HepG2 (cell line): Measurements from ENCODE around the gene HSPA1A. TPM values are rescaled to one million over a fixed set of nuclear protein-coding genes. Genes with fewer than 3 reads are reported as not detected.

ENCODE experiments used
- DNMT3B ChIP-seq: conservative IDR thresholded peaks from 2 replicates; pipeline ENCODE4 v1.6.1; 2016; ENCODE audit warnings: missing biosample characterization, control low read depth
- HMGA1 ChIP-seq: sonication (generic); formaldehyde crosslinking; conservative IDR thresholded peaks from 2 replicates; pipeline ENCODE4 v1.4.0; 2020; ENCODE audit warnings: missing genetic modification reagents
- HNF4A ChIP-seq: sonication (generic); formaldehyde crosslinking; IDR thresholded peaks from 2 replicates; pipeline ENCODE4 v1.4.0; 2020; ENCODE audit warnings: missing genetic modification reagents
- NR1H2 ChIP-seq: sonication (generic); formaldehyde crosslinking; IDR thresholded peaks from 2 replicates; pipeline ENCODE4 v1.8.1; 2022; ENCODE audit warnings: low read depth, missing genetic modification reagents, borderline replicate concordance
- TOE1 ChIP-seq: sonication (generic); formaldehyde crosslinking; IDR thresholded peaks from 2 replicates; pipeline ENCODE4 v1.4.0; 2020; ENCODE audit warnings: mild to moderate bottlenecking, missing genetic modification reagents
- ZC3H13 ChIP-seq: sonication (generic); formaldehyde crosslinking; IDR thresholded peaks from 2 replicates; pipeline ENCODE4 v1.8.1; 2023; ENCODE audit warnings: mild to moderate bottlenecking, missing genetic modification reagents, moderate library complexity
- ZNF12 ChIP-seq: sonication (generic); formaldehyde crosslinking; IDR thresholded peaks from 2 replicates; pipeline ENCODE4 v1.5.0; 2020; ENCODE audit warnings: missing genetic modification reagents
- ZNF430 ChIP-seq: sonication (generic); formaldehyde crosslinking; IDR thresholded peaks from 2 replicates; pipeline ENCODE4 v1.9.0; 2021; ENCODE audit warnings: mild to moderate bottlenecking, missing genetic modification reagents
- ZNF549 ChIP-seq: sonication (generic); formaldehyde crosslinking; IDR thresholded peaks from 2 replicates; pipeline ENCODE4 v1.5.0; 2020; ENCODE audit warnings: missing genetic modification reagents
- ZNF556 ChIP-seq: sonication (generic); formaldehyde crosslinking; IDR thresholded peaks from 2 replicates; pipeline ENCODE4 v1.4.0; 2020; ENCODE audit warnings: mild to moderate bottlenecking, missing genetic modification reagents, borderline replicate concordance
- ZNF7 ChIP-seq: IDR thresholded peaks from 2 replicates; pipeline ENCODE4 v1.6.1; 2016; ENCODE audit warnings: missing biosample characterization, missing genetic modification reagents
- polyA plus RNA-seq, 8 experiments: library from polyadenylated mRNA; depleted of rRNA in 3 of 8; stranded (reverse) in 7 of 8; unstranded in 1 of 8; fragments of >200 nt; fragmentation: Illumina TruSeq in 4 of 8; extraction: Trizol in 4 of 8; gene quantifications; 2 replicates each; pipeline versions ENCODE4 v1.2.1 to v1.2.3, GENCODE V29; 2011 to 2016; ENCODE audit warnings: low read depth in 4 of 8, missing spikeins in 1 of 8, mixed read lengths in 1 of 8; ENCODE audit not compliant: insufficient read depth in 1 of 8
- total RNA-seq, 5 experiments: library from RNA; depleted of rRNA; stranded (reverse); fragments of >200 nt; fragmentation: Illumina TruSeq; extraction: Trizol; gene quantifications; 2 replicates each; pipeline ENCODE4 v1.2.3, GENCODE V29; 2016; ENCODE audit warnings: low read depth in 1 of 5
- TF ChIP-seq, protein P1 (sequence below): sonication (generic); formaldehyde crosslinking; IDR thresholded peaks from 2 replicates; pipeline ENCODE4 v1.4.0; 2020; ENCODE audit warnings: missing genetic modification reagents, mild to moderate bottlenecking, borderline replicate concordance
- TF ChIP-seq, protein P2 (sequence below): sonication (generic); formaldehyde crosslinking; conservative IDR thresholded peaks from 2 replicates; pipeline ENCODE4 v1.5.0; 2020; ENCODE audit warnings: missing genetic modification reagents
- TF ChIP-seq, protein P3 (sequence below): sonication (generic); formaldehyde crosslinking; IDR thresholded peaks from 2 replicates; pipeline ENCODE4 v1.5.0; 2020; ENCODE audit warnings: missing genetic modification reagents
- TF ChIP-seq, protein P4 (sequence below): sonication (generic); formaldehyde crosslinking; conservative IDR thresholded peaks from 2 replicates; pipeline ENCODE4 v1.4.0; 2020; ENCODE audit warnings: missing genetic modification reagents
- TF ChIP-seq, protein P5 (sequence below): sonication (generic); formaldehyde crosslinking; IDR thresholded peaks from 2 replicates; pipeline ENCODE4 v1.4.0; 2020; ENCODE audit warnings: mild to moderate bottlenecking, missing genetic modification reagents
- TF ChIP-seq, protein P6 (sequence below): IDR thresholded peaks from 2 replicates; pipeline ENCODE4 v1.4.0; 2020; ENCODE audit warnings: mild to moderate bottlenecking, missing genetic modification reagents

The HSPA1A gene
- total and polyA plus RNA-seq, 2 of the 13 experiments (the other 11 are each of a cell fraction or from before 2014, with no cell fraction given) = 44.5 to 85.0 TPM

GRCh38 chr6:31862344-31863235 lies 47.2 kb downstream of the HSPA1A start, which contains the start of gene NEU1 (continued):
- 0 out of 2 replicates have a peak, but pooled peaks have one; percentile 20 for TF ChIP-seq ZC3H13 (CRISPR knock-in tag)
- TF ChIP-seq, protein P1, sequence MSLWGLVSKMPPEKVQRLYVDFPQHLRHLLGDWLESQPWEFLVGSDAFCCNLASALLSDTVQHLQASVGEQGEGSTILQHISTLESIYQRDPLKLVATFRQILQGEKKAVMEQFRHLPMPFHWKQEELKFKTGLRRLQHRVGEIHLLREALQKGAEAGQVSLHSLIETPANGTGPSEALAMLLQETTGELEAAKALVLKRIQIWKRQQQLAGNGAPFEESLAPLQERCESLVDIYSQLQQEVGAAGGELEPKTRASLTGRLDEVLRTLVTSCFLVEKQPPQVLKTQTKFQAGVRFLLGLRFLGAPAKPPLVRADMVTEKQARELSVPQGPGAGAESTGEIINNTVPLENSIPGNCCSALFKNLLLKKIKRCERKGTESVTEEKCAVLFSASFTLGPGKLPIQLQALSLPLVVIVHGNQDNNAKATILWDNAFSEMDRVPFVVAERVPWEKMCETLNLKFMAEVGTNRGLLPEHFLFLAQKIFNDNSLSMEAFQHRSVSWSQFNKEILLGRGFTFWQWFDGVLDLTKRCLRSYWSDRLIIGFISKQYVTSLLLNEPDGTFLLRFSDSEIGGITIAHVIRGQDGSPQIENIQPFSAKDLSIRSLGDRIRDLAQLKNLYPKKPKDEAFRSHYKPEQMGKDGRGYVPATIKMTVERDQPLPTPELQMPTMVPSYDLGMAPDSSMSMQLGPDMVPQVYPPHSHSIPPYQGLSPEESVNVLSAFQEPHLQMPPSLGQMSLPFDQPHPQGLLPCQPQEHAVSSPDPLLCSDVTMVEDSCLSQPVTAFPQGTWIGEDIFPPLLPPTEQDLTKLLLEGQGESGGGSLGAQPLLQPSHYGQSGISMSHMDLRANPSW (CRISPR knock-in tag) = peak; percentile 24; the same call in 1 of the 2 replicates
- TF ChIP-seq ZNF12 (CRISPR knock-in tag) = peak; percentile 74
- TF ChIP-seq, protein P2, sequence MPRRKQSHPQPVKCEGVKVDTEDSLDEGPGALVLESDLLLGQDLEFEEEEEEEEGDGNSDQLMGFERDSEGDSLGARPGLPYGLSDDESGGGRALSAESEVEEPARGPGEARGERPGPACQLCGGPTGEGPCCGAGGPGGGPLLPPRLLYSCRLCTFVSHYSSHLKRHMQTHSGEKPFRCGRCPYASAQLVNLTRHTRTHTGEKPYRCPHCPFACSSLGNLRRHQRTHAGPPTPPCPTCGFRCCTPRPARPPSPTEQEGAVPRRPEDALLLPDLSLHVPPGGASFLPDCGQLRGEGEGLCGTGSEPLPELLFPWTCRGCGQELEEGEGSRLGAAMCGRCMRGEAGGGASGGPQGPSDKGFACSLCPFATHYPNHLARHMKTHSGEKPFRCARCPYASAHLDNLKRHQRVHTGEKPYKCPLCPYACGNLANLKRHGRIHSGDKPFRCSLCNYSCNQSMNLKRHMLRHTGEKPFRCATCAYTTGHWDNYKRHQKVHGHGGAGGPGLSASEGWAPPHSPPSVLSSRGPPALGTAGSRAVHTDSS (CRISPR knock-in tag) = no peak; the same call in 1 of the 2 replicates
- no peak; the same call in 1 of the 2 replicates for TF ChIP-seq TOE1 (CRISPR knock-in tag)
- peak; percentile 97 for TF ChIP-seq ZNF430
- TF ChIP-seq, protein P3, sequence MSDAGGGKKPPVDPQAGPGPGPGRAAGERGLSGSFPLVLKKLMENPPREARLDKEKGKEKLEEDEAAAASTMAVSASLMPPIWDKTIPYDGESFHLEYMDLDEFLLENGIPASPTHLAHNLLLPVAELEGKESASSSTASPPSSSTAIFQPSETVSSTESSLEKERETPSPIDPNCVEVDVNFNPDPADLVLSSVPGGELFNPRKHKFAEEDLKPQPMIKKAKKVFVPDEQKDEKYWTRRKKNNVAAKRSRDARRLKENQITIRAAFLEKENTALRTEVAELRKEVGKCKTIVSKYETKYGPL (CRISPR knock-in tag) = 0 out of 2 replicates have a peak, but pooled peaks have one; percentile 22
- TF ChIP-seq, protein P4, sequence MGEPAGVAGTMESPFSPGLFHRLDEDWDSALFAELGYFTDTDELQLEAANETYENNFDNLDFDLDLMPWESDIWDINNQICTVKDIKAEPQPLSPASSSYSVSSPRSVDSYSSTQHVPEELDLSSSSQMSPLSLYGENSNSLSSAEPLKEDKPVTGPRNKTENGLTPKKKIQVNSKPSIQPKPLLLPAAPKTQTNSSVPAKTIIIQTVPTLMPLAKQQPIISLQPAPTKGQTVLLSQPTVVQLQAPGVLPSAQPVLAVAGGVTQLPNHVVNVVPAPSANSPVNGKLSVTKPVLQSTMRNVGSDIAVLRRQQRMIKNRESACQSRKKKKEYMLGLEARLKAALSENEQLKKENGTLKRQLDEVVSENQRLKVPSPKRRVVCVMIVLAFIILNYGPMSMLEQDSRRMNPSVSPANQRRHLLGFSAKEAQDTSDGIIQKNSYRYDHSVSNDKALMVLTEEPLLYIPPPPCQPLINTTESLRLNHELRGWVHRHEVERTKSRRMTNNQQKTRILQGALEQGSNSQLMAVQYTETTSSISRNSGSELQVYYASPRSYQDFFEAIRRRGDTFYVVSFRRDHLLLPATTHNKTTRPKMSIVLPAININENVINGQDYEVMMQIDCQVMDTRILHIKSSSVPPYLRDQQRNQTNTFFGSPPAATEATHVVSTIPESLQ (CRISPR knock-in tag) = 0 out of 2 replicates have a peak, but pooled peaks have one; percentile 51
- no peak for TF ChIP-seq NR1H2
- peak; percentile 71; the same call in 1 of the 2 replicates for TF ChIP-seq ZNF556 (CRISPR knock-in tag)
- TF ChIP-seq ZNF549 (CRISPR knock-in tag) = peak; percentile 70; the same call in 1 of the 2 replicates
- TF ChIP-seq, protein P5, sequence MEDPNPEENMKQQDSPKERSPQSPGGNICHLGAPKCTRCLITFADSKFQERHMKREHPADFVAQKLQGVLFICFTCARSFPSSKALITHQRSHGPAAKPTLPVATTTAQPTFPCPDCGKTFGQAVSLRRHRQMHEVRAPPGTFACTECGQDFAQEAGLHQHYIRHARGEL (CRISPR knock-in tag) = no peak
- TF ChIP-seq HMGA1 (CRISPR knock-in tag) = no peak
- no peak for TF ChIP-seq ZNF7 (CRISPR knock-in tag)
- TF ChIP-seq, protein P6, sequence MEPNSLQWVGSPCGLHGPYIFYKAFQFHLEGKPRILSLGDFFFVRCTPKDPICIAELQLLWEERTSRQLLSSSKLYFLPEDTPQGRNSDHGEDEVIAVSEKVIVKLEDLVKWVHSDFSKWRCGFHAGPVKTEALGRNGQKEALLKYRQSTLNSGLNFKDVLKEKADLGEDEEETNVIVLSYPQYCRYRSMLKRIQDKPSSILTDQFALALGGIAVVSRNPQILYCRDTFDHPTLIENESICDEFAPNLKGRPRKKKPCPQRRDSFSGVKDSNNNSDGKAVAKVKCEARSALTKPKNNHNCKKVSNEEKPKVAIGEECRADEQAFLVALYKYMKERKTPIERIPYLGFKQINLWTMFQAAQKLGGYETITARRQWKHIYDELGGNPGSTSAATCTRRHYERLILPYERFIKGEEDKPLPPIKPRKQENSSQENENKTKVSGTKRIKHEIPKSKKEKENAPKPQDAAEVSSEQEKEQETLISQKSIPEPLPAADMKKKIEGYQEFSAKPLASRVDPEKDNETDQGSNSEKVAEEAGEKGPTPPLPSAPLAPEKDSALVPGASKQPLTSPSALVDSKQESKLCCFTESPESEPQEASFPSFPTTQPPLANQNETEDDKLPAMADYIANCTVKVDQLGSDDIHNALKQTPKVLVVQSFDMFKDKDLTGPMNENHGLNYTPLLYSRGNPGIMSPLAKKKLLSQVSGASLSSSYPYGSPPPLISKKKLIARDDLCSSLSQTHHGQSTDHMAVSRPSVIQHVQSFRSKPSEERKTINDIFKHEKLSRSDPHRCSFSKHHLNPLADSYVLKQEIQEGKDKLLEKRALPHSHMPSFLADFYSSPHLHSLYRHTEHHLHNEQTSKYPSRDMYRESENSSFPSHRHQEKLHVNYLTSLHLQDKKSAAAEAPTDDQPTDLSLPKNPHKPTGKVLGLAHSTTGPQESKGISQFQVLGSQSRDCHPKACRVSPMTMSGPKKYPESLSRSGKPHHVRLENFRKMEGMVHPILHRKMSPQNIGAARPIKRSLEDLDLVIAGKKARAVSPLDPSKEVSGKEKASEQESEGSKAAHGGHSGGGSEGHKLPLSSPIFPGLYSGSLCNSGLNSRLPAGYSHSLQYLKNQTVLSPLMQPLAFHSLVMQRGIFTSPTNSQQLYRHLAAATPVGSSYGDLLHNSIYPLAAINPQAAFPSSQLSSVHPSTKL (CRISPR knock-in tag) = peak; percentile 62
- TF ChIP-seq HNF4A = no peak
- TF ChIP-seq DNMT3B = peak; percentile 70; the same call in 1 of the 2 replicates
